A549 treated with Mapracorat at 1 μM for 4 hours (cell line): ENCODE results near the gene QPRT. TPM values are rescaled to one million over a fixed set of nuclear protein-coding genes. Genes with fewer than 3 reads are reported as not detected.

Experiments used
- total RNA-seq: library from RNA; stranded (reverse); fragments of 200-300 nt; extraction: Qiagen RNA extraction; gene quantifications from 5 replicates; pipeline ENCODE4 v1.2.3, GENCODE V29; 2022

QPRT gene
- total RNA-seq, result 0.57 to 1.5 TPM (median 1.2 TPM) in 5 replicates

GRCh38 chr16:29678691-29679267, at the start of gene QPRT:
Gene QPRT (plus strand): TSS chr16:29679180. CDS start chr16:29679198, 18 bp downstream.

DNA sequence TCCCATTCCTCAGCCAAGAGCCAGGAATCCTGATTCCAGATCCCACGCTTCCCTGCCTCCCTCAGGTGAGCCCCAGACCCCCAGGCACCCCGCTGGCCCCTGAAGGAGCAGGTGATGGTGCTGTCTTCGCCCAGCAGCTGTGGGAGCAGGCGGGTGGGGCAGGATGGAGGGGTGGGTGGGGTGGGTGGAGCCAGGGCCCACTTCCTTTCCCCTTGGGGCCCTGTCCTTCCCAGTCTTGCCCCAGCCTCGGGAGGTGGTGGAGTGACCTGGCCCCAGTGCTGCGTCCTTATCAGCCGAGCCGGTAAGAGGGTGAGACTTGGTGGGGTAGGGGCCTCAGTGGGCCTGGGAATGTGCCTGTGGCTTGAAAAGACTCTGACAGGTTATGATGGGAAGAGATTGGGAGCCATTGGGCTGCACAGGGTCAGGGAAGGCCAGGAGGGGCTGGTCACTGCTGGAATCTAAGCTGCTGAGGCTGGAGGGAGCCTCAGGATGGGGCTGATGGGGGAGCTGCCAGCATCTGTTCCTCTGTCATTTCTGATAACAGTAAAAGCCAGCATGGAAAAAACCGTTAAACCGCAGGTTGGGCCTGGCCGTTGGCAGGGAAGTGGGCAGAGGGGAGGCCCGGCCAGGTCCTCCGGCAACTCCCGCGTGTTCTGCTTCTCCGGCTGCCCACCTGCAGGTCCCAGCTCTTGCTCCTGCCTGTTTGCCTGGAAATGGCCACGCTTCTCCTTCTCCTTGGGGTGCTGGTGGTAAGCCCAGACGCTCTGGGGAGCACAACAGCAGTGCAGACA, 15.8 kb upstream of the QPRT start, which contains the start of gene SPN:
SPN (plus strand) TSS at position 232 of the 791 bp plus-strand sequence; CDS start at position 714, 482 bp downstream.

DNA sequence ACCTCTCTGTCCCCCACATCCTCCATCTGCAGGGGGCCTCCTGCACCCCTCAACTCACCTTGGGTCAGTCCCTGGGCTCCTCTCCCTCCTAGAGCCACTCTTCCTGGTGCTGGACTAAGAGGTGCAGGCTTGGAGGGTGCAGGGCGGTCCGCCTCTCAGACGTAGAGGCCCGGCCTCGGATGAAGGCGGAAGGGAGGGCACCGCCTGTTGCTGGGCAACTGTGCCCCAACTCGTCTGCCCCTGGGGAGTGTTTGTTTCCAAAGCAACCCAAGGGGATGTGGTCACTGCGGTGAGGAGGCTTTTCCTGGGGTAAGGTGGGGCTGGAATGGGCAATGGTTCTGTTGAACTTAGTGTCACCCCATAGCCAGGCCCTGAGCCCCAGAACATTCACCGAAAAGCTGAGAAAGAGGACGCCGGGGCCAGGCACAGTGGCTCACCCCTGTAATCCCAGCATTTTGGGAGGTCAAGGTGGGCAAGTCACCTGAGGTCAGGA, 66.9 kb downstream of the QPRT start, which contains the start of gene C16orf54:
C16orf54 (minus strand) TSS at position 138 of the 493 bp plus-strand sequence. CDS start 1,039 bp downstream, outside the sequence.

Other genes with a start within 250 kb of the QPRT start
- gene BOLA2, start 224.8 kb upstream of the QPRT start, total RNA-seq, result 17.3 to 31.8 TPM (median 26.6 TPM) in 5 replicates
- 76.6 to 97.1 TPM (median 81.8 TPM) in 5 replicates for gene SLX1B, start 224.6 kb upstream of the QPRT start, total RNA-seq
- 29.2 to 35.9 TPM (median 30.8 TPM) in 5 replicates for gene SULT1A4, start 219.3 kb upstream of the QPRT start, total RNA-seq
- 22.7 to 41.0 TPM (median 25.4 TPM) in 5 replicates for gene NPIPB12, start 172.8 kb upstream of the QPRT start, total RNA-seq
- gene SPN, start 15.9 kb upstream of the QPRT start, total RNA-seq, result not detected in 5 replicates
- gene C16orf54, start 66.8 kb downstream of the QPRT start, total RNA-seq, result not detected in 5 replicates
- gene ZG16, start 99.1 kb downstream of the QPRT start, total RNA-seq, result not detected in 5 replicates
- gene KIF22, start 111.6 kb downstream of the QPRT start, total RNA-seq, result 76.8 to 99.2 TPM (median 89.0 TPM) in 5 replicates
- gene MAZ, start 127.3 kb downstream of the QPRT start, total RNA-seq, result 155 to 174 TPM (median 166 TPM) in 5 replicates
- 0.16 to 0.39 TPM (median 0.24 TPM) in 5 replicates for gene PRRT2, start 133.0 kb downstream of the QPRT start, total RNA-seq
- 34.6 to 45.7 TPM (median 43.0 TPM) in 5 replicates for gene PAGR1, start 137.0 kb downstream of the QPRT start, total RNA-seq
- gene MVP, start 141.3 kb downstream of the QPRT start, total RNA-seq, result 120 to 142 TPM (median 134 TPM) in 5 replicates
- gene CDIPT, start 184.0 kb downstream of the QPRT start, total RNA-seq, result 59.3 to 94.0 TPM (median 90.3 TPM) in 5 replicates
- gene SEZ6L2, start 220.4 kb downstream of the QPRT start, total RNA-seq, result 15.1 to 22.3 TPM (median 19.9 TPM) in 5 replicates
- 15.1 to 26.3 TPM (median 23.9 TPM) in 5 replicates for gene ASPHD1, start 221.3 kb downstream of the QPRT start, total RNA-seq
- 11.5 to 16.7 TPM (median 15.7 TPM) in 5 replicates for gene KCTD13, start 247.0 kb downstream of the QPRT start, total RNA-seq